ENCODE measurements around the gene EPGN. TPM values are rescaled to one million over a fixed set of nuclear protein-coding genes. Genes with fewer than 3 reads are reported as not detected.
"Not testable (repeated sequence)": the region's sequence is repeated elsewhere in the genome, so short reads cannot be mapped to it uniquely, and the experiment has no call there.

EPGN gene
- total RNA-seq, 1 experiment from 2014 or later = not detected

DNA sequence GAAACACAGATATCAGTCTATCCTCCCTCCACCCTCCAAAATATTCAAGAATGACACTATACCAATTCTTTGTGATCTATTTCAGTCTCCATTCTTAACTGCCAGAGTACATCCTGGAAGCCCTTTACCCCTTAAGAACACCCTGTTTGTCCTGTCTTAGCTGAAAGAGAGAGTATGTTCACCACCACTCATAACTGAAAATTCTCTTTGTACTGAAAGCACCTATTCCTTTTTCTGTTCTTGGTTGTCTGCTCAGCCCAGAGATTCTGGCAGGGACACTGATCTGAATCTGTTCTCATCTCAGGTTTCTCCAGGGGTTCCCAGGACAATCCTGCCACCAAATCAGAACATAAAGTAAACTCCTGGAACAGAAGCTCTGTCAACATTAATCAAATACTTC is 31.2 kb downstream of the EPGN start:
- DNase-seq = no peak
- no peak overlapping the region for H3K4me3 ChIP-seq (ENCODE audit: insufficient read depth, low read depth, low read length)
- no peaks in the 10 kb centered on the region for H3K36me3 ChIP-seq (replicated peaks; ENCODE audit: control insufficient read depth, insufficient read depth, low read length)
- no peaks in the 10 kb centered on the region for H3K27me3 ChIP-seq (ENCODE audit: control insufficient read depth, insufficient read depth, low read length)

DNA sequence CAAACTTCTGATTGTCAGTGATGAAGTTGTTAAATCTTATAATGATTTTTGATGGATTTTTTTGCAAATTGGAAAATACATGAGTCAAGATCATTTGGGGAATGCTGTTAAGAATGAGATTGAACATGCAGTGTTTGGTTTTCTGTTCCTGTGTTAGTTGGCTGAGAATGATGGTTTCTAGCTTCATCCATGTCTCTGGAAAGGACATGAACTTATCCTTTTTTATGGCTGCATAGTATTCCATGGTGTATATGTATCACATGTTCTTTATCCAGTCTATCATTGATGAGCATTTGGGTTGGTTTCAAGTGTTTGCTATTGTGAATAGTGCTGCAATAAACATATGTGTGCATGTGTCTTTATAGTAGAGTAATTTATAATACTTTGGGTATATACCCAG is 32.2 kb downstream of the EPGN start:
- DNase-seq; H3K36me3 ChIP-seq (replicated peaks; ENCODE audit: control insufficient read depth, insufficient read depth, low read length); H3K27me3 ChIP-seq (ENCODE audit: control insufficient read depth, insufficient read depth, low read length); H3K4me3 ChIP-seq (ENCODE audit: insufficient read depth, low read depth, low read length): not testable (repeated sequence)

DNA sequence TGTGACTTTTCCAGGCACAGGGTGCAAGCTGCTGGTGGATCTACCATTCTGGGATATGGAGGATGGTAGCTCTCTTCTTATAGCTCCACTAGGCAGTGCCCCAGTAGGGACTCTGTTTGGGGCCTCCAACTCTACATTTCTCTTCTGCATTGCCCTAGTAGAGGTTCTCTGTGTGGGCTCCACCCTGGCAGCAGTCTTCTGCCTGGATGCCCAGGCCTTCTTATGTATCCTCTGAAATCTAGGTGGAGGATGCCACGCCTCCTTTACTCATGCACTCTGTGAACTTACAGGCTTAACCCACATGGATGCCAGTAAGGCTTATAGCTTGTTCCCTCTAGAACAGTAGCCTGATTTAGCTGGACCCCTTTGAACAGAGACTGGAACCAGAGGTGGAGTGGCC is 35.8 kb downstream of the EPGN start:
- no peaks in the 10 kb centered on the region for H3K36me3 ChIP-seq (replicated peaks; ENCODE audit: control insufficient read depth, insufficient read depth, low read length)
- no peak for DNase-seq
- H3K4me3 ChIP-seq (ENCODE audit: insufficient read depth, low read depth, low read length) = no peak overlapping the region

DNA sequence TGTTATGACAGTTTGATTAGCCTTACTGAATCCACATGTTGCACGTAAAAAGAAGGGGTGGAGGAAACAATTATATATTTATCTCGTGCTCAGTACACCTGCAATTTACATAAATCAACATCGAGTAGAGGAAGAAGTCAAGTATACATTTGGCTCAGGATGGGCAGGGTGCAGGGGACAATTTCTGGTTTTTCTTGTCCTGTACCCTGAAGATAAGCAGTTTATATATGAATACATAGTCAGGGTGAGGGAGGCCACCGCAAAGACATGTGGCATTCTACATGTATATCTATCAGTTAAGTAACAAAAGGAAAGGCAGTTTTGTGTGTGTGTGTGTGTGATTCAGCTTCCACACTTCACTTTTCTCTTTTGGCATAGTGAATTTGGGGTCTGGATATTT is 45.6 kb downstream of the EPGN start:
- DNase-seq = no peak

More for the DNA sequence above, 35.8 kb downstream of the EPGN start:
- H3K27me3 ChIP-seq (ENCODE audit: control insufficient read depth, insufficient read depth, low read length) = no peaks in the 10 kb centered on the region

DNA sequence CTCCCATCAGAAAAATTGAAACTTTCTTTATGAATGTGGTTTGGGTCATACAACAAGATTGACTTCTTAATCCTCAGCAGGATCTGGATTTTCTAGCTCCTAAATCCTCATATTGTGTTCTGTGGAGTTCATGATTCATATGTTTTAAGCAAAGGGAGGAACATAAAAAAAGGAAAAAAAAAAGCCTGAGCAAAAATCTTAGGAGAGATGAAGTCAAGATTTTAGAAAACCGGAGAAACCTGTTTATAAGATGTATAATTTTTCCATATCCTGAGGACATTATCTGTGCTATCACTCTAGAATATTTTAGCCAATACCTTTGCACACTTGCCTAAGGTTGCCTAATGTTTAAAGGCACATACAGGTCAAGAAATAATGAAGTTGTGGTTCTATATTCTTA is 49.7 kb downstream of the EPGN start:
- H3K36me3 ChIP-seq (replicated peaks; ENCODE audit: control insufficient read depth, insufficient read depth, low read length) = no peaks in the 10 kb centered on the region
- H3K4me3 ChIP-seq (ENCODE audit: insufficient read depth, low read depth, low read length) = no peak overlapping the region
- DNase-seq = no peak
- no peaks in the 10 kb centered on the region for H3K27me3 ChIP-seq (ENCODE audit: control insufficient read depth, insufficient read depth, low read length)

More for the DNA sequence above, 45.6 kb downstream of the EPGN start:
- Histone ChIP-seq H3K27me3 (ENCODE audit: control insufficient read depth, insufficient read depth, low read length) (no peaks in the 10 kb centered on the region), H3K36me3 (replicated peaks; ENCODE audit: control insufficient read depth, insufficient read depth, low read length) (no peaks in the 10 kb centered on the region), H3K4me3 (ENCODE audit: insufficient read depth, low read depth, low read length) (no peak overlapping the region)

DNA sequence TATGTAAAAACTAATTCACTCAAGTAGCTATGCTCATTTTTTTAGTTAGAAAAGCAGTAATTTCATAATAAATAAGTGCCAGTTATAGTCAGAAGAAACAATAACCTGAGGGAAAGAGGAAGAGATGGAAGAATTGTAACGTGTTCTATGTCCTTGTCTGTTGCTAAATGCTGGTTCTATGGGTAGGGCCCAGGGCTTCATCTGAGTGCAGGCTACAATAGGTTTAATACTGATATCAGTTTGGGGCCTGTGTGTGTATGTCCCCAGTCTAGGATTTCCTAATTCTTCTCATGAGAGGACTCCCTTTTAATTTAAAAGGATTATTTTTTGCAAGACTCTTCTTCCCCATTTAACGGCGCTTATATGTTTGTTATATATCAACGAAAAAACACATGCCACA is 53.4 kb downstream of the EPGN start:
- DNase-seq = no peak
- H3K36me3 ChIP-seq (replicated peaks; ENCODE audit: control insufficient read depth, insufficient read depth, low read length) = no peaks in the 10 kb centered on the region
- peaks cover 13% of the 10 kb centered on the region for H3K27me3 ChIP-seq (ENCODE audit: control insufficient read depth, insufficient read depth, low read length)
- H3K4me3 ChIP-seq (ENCODE audit: insufficient read depth, low read depth, low read length) = no peak overlapping the region

DNA sequence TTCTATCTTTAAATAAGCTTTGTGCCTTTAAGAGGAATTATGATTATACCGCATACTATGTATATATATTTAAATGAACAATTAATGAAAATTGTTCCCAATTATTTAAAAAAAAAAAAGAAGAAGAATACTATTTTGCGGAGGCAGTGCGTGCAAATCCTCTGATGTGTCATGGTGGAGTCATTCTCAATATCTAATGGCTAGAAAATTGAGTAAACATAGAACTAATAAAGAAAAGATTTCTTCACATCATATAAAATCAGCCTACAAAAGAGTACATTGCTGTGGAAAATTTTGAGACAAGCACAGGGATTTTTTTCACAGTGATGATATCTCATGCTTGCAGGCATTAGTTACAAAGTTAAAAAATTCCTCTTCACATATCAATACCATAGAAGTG is 54.1 kb downstream of the EPGN start:
- no peak for DNase-seq
- no peak overlapping the region for H3K4me3 ChIP-seq (ENCODE audit: insufficient read depth, low read depth, low read length)
- peaks cover 13% of the 10 kb centered on the region for H3K27me3 ChIP-seq (ENCODE audit: control insufficient read depth, insufficient read depth, low read length)
- H3K36me3 ChIP-seq (replicated peaks; ENCODE audit: control insufficient read depth, insufficient read depth, low read length) = no peaks in the 10 kb centered on the region

DNA sequence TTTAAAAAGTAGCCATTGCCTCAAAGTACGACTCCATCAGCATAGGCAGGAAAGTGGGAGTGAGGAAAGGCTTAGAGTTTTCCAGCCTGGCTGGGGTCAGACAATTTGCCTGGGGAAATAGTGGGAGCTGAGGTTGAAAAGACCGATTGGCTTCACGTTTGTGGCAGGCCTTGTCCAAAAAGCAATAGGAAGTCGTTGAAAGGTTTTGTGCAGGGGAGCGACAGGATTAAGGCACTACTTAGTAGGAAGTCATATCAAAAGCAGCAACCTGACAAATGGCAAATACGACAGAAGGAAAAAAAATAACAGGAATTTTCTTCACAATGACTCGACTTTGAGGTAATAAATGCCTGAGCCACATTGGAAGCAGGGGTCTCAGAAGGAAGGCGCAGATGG is 56.0 kb downstream of the EPGN start:
- H3K4me3 ChIP-seq (ENCODE audit: insufficient read depth, low read depth, low read length) = peak overlapping the region; percentile 63; the same call in 1 of the 2 replicates
- no peaks in the 10 kb centered on the region for H3K36me3 ChIP-seq (replicated peaks; ENCODE audit: control insufficient read depth, insufficient read depth, low read length)
- H3K27me3 ChIP-seq (ENCODE audit: control insufficient read depth, insufficient read depth, low read length) = peaks cover 13% of the 10 kb centered on the region
- DNase-seq = peak; percentile 16

DNA sequence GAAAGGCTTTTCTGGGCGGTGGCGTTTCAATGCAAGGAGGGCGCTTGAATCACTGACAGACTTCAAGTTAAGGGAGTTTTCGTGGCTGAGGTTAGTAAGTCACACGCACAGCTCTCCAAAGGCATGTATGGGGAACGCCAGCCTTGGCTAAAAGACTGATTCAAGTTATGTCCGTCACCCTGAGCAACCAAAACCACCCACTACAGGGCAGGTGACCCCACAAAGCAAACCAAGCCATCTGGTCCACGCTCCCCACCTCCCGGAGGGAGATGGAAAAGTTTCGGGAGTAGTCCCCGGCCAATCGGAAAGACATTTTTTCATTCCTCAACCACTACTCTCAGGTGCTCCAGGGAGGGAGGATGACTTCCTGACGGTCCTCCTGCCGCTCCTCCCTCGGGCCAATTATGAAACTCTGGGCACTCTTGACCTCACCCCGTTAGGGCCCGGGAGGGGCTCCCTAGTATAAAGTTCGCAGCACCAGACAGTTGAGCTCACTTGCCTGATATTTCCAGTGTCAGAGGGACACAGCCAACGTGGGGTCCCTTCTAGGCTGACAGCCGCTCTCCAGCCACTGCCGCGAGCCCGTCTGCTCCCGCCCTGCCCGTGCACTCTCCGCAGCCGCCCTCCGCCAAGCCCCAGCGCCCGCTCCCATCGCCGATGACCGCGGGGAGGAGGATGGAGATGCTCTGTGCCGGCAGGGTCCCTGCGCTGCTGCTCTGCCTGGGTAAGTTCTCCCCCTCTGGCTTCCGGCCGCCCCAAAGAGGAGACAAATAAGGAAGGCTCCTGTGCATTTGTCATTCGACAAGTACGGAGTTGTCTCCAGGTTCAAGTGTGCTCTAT is 56.6 kb downstream of the EPGN start, which contains the start of gene EREG:
TSS of gene EREG (plus strand) at position 494 of the 840 bp plus-strand sequence. CDS start at position 658, 164 bp downstream.
- peaks cover 13% of the 10 kb centered on the region for H3K27me3 ChIP-seq (ENCODE audit: control insufficient read depth, insufficient read depth, low read length)
- no peaks in the 10 kb centered on the region for H3K36me3 ChIP-seq (replicated peaks; ENCODE audit: control insufficient read depth, insufficient read depth, low read length)
- peak; percentile 82 for DNase-seq
- peak within 1 kb of the TSS; percentile 63 for H3K4me3 ChIP-seq (ENCODE audit: insufficient read depth, low read depth, low read length)

DNA sequence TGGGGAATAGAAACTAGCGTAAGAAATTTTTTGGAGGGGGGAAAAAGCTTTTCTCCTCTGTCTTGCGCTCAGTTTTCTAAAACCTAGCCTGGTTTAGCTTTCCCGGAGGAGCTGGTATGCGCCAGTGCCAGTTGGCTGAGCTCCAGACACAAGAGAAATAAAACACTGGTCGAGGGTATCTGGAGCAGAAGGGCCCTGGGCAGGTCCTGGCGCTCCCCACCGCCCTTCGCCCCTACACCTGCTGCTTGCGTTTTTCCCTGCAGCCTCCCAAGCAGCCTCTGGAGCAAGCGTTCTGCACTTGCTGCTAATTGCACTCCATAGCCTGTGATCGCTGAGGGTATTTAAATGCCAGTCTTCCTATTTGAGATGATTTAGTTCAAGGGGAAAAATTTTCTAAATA is 57.5 kb downstream of the EPGN start:
- Histone ChIP-seq H3K36me3 (replicated peaks; ENCODE audit: control insufficient read depth, insufficient read depth, low read length) (no peaks in the 10 kb centered on the region), H3K27me3 (ENCODE audit: control insufficient read depth, insufficient read depth, low read length) (peaks cover 13% of the 10 kb centered on the region), H3K4me3 (ENCODE audit: insufficient read depth, low read depth, low read length) (peak overlapping the region; percentile 63; the same call in 1 of the 2 replicates)
- DNase-seq = peak; percentile 44

Other genes starting within 250 kb of the EPGN start
- gene CXCL2, start 209.3 kb upstream of the EPGN start, total RNA-seq (2014; rRNA removed; shearing (Covaris generic)) = not detected in 2 replicates
- 6.6 and 7.9 TPM in 2 replicates for gene MTHFD2L, start 150.4 kb upstream of the EPGN start, total RNA-seq (2014; rRNA removed; shearing (Covaris generic))
- gene EREG, start 56.7 kb downstream of the EPGN start, total RNA-seq (2014; rRNA removed; shearing (Covaris generic)) = not detected in 2 replicates
- gene AREG, start 136.7 kb downstream of the EPGN start, total RNA-seq (2014; rRNA removed; shearing (Covaris generic)) = not detected in 2 replicates